HG03103 (cell line): ENCODE measurements around the gene RPTOR.

Experiments
- ATAC-seq: cut with Tn5 transposase; IDR thresholded peaks from one replicate; pipeline ENCODE4 v1.9.1; 2021; ENCODE audit warnings: low read depth; ENCODE audit not compliant: unreplicated experiment

RPTOR gene

DNA sequence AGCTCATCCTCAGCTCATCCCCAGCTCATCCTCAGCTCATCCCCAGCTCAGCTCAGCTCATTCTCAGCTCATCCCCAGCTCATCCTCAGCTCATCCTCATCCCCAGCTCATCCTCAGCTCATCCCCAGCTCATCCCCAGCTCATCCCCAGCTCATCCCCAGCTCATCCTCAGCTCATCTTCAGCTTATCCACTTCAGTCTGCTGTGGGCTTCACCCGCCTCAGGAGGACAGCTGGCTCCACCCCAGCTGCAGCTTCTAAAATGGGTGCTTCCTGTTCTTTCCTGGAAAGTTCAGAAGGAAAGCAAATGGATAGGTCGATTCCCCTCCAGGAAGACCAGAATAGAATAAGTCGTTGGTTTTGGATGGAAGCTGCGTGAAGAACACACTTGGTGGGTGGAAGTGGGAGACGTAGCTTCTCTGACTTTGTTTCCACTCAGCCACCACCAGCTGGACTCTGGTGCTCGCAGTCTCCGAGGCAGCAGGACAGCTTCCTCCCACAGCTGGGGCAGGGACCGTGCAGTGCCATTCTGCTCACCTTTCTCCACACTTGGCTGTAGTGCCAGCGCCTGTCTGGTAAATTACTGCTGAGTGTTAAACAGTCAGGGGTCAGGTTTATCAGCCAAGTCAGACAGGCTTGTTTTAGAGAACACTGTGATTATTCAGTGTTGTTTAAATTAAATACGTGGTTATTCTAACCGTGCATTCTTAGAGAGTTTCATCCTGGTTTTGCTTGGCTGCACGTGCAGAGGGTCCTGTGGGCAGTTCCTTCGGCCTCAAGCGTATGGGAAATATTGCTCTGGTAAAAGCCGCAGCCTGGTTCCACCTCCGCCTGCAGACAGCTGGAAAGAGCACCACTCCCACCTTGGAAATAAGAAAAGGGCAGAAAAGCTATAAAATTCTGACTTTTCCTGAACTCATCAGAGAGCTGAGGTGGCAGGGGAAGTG, 386.0 kb downstream of the RPTOR start:
- no peak for ATAC-seq

DNA sequence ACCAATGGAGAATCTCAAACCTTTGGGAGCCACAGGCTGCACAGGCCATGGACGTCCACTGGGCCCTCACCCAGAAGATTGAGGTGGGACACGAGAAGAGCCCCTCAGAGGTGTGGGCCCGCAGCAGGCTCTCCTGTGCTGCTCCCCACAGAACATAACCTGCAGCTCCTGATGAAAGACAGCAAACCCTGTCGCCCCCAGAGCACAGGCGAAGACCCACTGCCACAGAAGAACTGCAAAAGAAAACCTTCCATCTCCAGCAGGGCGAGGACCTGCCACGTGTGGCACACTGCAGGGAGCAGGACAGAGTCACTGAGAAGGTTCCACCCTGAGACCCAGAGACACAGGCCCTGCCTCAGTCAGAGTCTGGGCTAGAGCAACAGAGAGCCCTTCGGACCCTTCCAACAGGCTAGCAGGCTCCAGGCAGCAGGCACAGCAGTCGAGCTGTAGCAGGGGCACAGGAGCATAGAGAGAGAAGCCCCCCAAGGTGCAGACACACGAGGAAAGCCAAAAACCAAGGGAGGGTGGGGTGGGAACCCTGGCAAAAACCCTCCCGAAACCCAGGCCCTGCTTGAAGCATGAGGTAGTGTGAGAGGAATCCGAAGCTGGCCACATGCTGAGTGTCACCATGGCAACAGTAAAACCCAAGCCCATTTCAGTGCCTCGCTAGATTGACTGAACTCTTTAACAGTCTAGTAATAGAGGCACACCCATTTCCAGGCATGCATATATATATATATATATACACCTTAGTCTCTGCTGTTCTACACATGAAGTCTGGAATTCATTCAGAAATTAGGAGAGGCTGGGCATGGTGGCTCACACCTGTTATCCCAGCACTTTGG, 387.0 kb downstream of the RPTOR start:
- ATAC-seq: no peak

DNA sequence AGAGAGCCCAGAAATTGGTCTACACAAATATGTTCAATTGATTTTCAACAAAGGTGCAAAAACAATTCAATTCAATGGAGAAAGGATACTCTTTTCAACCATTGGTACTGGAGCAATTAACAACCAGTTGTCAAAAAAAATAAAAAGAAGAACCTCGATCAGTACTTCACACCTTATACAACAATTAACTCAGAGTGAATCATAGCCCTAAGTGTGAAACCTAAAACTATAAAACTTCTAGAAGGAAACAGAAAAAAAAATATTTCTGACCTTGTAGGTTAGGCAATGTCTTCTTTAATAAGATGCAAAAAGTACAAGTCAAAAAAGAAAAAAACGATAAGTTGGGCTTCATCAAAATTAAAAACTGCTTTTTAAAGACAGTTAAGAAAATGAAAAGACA, 390.9 kb downstream of the RPTOR start:
- no peak for ATAC-seq

DNA sequence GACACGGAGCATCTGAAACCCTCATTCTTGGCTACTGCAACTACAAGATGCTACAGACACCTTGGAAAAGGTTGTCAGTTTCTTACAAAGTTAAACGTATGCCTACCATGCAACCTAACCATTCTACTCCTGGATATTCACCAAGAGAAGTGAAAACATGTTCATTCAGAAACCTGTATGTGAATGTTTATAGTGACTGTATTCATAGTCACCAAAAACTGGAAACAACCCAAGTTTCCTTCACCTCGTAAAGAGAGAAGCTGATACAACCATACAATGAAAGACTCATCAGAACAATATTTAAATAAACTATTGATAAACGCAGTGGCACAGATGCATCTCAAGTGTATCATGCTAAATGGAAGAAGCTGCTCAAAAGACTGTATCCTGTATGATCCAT, 391.6 kb downstream of the RPTOR start:
- no peak for ATAC-seq

DNA sequence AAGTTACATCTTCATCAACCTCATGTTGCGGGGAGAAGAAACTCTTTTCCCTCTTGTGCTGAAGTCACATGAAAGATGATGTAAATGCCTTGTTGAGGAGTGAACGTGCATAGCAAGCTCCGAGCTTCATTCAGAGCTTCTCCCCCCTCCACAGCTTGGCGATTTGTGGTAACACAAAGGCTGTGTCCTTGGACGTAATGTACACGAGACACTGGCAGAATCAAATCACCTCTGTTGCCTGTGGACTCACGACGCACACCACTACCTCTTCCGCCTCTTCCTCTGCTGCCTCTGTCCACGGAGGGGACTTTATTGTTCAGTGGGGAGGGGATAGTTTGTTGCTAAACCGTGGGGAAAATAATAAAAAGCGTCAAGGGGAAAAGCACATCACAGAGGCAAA, 392.1 kb downstream of the RPTOR start:
- ATAC-seq: no peak

DNA sequence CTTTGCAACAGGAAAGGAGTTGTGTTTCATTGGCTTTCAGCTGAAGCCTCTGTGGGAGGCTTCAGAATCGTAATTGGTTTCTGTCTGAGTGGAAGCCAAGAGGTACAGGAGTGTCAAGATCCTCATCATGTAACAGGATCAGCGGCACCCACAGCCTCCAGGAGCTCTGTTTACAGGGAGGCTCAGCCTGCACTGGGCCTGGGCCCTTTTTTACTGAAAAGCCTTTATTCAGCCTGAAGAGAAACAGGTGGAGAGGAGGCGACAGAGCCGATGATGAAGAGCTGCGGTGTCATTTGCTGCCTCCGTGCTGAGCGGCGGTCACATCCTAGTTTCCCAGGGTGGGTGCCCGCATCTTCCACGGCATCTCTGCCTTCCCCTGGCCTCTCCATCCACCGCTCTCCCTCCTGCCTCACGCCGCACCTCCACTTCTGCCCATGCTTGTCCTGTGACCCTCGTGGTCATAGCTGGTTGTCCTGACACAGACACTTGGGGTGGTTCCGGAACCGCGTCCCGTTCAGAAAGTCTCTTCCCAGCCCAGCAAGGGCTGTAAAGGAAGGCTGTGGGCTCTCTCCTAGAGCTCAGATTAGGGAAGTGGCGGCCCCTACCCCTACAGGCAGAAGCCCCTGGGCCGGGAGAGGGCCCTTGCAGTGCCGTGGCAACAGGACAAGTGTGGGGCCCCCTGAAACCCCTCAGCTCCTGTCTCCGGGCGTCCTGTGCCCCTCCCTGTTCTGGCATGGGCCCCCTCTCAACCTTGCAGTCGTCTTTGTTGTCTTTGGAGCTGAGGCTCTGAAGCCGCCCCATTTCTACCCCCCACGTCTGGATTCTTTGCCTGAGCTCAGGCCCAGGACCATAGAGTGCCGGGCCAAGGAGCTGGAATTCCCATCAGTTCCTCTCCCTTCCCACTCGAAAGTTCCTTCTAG, 393.1 kb downstream of the RPTOR start:
- no peak for ATAC-seq

DNA sequence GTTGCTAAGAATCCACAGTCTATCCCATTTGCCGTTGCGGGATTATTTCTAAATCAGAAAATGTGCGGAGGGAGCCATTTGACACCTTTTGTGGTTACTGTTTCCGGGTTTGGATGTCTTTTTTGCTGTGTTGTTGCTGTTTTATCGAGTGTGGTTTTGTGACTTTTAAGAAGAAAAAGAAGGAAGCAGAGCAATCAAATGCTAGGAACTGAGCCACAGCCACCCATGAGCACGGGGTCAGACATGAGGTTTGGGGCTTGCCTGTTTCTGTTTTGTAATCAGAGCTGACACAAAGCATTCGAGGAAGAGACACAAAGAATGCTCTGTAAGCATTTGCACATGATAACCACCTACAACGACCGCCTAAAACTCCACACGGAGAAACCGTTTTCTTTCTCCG, 393.9 kb downstream of the RPTOR start:
- ATAC-seq: no peak

DNA sequence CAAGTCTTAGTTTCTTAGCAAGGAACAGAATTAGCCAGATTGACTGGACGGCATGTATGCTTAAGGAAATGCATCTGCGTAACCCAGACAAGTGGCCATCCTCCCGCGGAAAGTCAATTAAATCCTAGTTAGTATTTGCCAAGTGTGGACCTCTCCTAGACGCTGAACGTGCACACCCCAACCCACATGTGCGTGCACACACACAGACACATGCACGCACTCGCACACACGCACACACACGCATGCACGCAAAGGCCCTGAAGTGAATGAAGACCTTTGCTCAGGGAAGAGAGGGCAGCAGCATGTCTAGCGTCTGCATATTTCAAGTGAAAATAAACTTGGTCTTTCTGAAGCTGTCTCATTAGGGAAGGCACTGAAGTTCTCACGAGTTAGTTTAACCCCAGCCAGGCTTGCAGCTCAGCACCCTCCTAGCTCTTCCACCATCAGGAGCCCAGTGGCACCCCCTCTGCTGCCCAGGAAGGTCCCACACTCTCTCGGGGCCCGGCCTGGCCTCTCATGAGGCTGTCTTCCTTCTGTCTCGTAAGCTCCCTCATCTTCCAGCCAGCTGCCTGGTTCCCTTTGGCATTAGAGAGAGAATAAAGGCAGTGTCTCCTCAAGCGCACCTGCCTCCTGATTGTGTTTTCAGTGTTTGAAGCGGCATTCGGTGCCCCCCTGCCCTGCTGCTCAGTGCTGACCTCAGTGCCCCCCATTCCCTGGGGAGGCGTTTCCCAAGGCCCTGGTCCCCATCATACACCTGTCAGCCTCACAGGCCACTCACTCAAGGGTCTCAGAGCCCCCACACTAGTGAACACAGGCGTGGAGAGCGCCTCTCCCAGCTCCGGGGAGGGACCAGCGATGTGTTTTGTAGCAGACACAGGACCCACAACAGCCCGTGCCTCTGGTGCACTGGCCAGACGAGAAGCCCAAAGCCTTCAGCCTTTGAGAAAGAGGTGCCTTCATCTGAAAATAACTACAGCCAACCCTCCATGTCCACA, 394.8 kb downstream of the RPTOR start:
- no peak for ATAC-seq

DNA sequence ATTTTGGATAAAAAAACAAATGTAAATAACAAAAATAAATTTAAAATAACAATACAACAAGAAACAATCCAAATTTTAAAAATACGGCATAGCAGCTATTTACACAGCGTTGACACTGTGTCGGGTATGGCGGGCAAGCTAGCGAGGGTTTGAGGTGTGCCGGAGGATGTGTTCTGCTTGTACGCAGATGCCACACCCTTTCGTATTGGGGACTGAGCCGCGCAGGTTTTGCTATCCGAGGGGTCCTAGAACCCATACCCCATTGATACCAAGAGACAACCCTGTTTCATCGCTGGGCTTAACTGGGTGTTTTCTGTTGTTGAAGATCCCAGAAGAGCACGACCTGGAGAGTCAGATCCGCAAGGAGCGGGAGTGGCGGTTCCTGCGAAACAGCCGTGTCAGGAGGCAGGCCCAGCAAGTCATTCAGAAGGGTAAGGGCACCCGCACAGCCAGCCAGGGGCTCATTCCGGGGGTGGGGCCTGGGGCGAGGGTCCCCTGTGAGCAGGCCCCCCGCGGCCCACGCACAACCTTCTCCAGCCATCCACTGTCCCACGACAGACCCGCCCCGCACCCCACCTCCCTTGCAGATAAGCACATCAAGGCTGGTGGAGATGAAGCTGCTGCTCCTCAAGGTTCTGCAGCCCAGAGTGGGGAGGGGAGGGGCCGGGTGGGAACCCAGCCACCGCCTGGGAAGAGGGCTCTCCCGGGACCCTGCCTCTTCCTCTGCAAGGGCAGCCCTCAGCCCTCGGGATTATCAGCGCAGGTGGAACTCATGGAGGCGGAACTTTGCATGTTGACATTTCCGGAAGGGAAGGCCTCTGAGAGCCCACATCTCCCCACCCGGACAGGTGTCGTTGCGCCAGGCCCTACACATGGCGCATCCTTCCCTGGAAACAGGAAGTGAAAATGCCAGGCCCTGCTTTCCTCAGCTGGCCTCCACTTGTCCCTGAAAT, 395.8 kb downstream of the RPTOR start:
- ATAC-seq: no peak

DNA sequence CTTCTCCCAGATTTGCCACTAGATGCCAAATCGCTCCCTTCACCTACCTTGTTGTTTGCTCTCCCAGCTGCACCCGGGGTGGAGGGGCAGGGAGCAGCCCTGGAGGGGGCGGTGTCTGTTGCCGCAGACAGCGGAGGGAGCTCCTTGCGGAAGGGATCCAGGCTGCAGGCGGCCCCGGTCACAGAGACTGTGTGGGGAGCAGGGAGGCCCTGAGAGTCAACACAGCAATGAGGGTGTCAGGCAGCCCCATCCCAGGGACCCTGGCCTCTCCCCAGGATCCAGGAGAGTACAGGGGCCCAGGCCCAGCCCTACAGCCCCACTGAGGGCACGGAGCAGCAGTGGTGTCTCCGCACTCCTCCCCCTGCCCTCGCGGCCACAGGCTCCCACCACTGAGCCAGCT, 396.5 kb downstream of the RPTOR start:
- no peak for ATAC-seq

DNA sequence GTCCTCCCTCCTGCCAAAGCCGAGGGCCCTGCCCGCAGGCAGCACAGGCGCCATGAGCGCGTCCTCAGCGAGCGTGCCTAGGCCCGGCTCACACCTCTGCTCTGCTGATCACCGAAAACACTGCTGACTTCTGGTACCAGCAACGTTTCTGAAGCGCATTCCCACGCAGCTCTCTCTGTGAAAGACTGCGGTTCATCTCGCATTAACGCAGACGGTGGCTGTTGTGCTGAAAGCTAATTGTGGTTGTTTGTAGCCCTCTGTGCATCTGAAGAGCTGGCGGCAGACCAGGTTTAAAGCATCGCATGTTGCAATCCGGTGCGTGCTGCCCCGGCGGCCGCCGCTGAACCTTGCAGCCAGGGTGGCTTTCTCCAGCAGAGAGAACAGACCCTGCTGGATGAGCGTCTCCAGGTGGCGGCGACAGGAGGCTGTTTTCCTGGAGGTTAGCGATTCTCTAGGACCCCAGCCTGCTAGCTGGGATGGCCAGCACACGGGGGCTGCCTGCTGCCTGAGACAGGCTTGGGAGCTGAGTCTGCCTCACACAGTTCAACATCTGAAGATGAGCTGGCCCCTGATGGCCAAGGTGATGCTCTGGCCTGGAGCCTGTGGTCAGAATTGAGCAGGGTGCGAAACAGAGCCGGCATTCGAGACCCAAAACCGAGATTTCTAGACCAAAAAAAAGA, 397.2 kb downstream of the RPTOR start:
- no peak for ATAC-seq

DNA sequence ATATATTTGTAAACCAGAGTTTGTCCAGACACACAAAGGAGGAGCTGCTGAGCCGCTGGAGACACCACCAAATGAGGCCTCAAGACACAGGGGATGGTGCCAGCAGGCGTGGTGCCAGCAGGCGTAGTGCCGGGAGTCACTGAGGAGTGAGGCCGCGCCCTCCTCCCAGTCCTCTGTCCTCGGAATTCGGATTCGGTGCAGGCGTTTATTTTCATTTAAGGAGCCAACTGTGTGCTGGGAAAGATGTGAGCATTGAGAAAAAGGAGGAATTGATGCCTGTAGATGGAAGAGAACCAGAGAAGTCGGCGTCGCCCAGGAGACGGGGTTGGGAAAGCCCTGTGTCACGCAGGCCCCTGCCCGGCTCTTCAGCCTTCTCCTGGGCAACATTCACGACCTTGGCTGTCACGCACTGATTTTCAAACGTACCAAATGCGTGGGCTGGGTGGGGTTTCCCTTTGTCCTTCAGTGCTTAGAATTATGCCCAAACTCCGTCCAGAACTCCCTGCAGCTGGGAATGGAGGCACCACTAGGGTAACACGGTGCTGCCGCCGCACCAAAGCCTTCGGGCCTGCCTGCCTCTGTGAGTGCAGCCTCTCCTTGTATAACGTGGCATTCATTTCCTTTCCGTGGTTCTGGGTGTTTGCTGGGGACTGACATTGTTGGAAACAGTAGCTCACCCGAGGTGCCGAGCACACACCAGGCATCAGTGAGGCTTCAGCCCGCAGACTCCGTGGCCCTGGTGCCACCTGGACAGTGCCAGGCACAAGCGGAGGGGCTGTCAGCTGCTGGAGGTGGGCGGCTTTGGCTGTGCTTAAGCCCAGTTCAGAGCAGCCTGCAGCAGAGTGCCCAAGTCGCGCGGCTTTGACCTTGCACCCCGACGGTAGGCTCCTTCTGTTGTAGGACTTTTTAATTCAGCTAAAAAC, 398.0 kb downstream of the RPTOR start:
- no peak for ATAC-seq

DNA sequence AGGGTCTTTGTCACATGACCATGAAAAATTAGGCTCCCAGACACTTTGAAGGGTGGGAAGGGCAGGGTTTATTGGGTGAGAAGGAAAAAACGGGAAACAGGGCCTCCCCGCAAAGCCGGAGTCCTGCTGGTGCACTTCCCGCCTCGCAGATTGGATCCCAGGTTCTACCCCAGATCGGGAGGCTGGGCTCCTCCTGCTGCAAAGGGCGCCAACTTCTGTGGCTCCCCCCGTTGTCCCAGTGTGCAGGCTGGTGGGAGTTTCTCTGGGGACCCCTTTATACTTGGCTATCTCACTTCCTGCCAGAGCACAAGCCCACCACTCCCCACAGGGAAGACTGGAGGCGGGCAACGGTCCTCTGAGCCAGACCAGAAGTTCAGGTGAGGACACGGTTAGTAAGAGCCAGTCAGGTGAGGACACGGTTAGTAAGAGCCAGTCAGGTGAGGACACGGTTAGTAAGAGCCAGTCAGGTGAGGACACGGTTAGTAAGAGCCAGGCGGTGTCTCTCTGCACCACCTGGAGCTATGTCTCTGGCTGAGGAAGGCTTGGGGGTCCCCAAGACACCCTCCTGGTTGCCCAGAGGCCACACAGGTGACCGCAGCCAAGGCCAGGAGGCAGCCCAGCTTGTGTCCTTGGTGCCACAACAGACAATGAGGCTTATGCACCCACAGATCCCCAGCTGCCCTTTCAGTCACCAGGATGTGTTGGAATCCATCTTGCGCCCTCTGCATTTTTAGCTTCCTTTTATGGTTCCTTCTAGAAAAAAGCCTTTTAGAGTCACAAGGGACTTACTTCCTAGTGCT, 398.9 kb downstream of the RPTOR start:
- no peak for ATAC-seq

DNA sequence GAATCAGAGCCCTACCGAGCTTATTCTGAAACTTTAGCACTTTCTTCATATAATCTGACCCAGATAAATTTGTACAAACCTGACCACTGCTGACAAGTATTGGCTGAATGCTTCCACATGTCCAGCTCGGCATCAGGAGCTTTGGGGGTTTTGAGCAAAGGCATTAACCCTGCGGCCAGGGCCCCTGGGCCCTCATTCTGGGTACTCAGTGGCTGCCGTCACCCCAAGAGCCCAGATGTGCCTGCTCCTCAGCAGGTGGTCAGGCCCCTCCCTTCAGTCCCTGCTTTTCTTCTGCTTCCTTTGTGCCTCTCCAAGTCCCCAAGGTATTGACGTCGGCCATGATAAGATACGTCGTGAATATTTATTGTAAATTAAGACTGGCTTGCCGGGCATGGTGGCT, 399.7 kb downstream of the RPTOR start:
- ATAC-seq: no peak

DNA sequence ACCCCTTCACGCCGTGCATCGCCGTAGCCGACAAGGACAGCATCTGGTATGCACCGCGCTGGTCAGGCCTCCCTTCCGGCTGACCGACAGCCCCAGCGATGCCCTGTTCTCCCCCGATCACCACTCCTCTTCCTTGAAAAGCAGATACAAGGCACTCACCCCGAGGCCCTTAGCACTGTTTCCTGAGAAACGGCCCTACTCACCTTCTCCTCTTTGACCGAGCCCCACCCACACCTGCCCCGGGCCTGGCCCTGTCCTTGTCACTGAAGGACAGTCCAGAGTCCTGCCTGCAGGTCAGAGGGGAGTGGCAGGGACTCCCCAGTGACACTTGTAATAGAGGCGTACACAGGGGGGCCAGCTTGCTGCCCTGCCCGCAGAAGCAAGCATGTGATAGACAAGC, 401.1 kb downstream of the RPTOR start:
- no peak for ATAC-seq

DNA sequence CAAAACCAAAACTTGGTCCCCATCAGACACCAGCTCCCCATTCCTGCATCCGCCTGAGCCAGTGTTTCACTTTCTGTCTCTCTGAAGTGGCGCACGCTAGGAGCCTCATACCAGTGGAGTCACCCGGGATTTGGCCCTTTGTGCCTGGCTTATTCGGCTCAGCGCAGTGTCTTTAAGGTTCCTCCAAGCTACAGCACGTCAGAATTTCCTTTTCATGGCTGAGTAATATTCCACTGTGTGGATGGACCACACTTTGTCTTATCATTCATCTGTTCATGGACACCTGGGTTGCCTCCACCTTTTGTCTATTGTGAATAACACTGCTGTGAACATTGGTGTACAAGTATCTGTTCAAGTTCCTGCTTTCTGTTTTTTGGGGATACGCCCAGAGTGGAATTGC, 401.8 kb downstream of the RPTOR start:
- ATAC-seq: no peak
